Activated T-cell treated with anti-CD3 and anti-CD28 coated beads for 1 hour (primary cell): ENCODE measurements around the gene TIMM23.
"Not testable (repeated sequence)": the region's sequence is repeated elsewhere in the genome, so short reads cannot be mapped to it uniquely, and the experiment has no call there.

Source experiments
- DNase-seq: peaks from one replicate; pipeline ENCODE4 v3.0.0-alpha.2; 2020; ENCODE audit warnings: low read depth

The TIMM23 gene

DNA sequence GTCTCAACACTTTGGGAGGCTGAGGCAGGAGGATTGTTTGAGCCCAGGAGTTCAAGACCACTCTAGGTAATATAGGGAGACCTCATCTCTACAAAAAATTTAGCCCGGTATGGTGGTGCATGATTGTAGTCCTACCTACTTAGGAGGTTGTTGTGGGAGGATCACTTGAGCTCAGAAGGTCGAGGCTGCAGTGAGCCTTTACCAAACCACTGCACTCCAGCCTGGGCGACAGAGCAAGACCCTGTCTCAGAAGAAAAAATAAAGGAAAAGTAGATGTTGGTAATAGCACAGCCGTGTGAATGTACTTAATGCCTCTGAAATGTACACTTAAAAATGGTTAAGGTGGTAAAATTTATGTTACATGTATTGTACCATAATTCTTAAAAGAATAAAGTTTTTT, 25.3 kb downstream of the TIMM23 start:
- DNase-seq = no peak

DNA sequence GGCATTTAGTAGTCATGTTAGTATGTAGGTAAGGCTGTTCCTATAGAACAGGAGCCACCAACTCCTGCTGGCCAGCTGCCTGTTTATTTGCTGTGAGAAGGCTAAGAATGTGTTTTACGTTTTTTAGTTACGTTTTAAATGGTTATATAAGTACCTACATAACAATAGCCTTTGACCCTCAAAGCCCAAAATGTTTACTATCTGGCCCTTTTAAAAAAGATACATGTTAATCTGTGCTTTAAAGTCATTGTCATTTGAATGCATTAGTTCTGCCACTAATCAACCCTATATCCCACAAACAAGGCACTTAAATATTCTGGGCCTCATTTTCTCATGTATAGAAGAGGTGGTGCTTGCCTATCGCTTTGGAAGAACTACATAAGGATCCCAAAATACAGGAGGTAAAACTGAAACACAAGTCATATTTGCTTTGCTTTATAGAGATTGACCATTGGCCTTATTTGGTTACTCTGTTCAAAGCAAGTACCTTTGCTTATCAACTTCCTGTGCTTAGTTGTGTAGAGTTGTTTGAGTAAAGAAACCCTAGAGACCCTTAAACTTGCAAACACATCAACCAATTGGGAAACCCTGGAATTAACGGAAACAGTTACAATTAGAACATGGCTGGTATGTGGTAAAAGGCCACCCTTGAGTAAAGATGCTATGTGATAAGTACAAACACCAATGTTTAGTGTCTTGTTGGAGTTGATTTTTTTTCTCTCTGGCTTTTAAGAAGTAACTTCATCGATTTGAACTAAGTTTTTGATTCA, 25.9 kb downstream of the TIMM23 start:
- DNase-seq = no peak

DNA sequence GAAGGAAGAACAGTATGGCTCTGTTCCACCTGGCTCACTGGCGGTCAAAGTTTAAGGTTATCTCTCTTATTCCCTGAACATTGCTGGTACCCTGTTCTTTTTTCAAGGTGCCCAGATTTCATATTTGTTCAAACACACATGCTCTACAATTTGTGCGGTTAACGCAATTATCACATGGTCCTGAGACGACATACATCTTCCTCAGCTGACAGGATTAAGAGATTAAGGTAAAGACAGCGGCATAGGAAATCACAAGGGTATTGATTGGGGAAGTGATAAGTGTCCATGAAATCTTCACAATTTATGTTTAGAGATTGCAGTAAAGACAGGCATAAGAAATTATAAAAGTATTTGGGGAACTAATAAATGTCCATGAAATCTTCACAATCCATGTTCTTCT, 27.7 kb downstream of the TIMM23 start:
- not testable (repeated sequence) for DNase-seq

DNA sequence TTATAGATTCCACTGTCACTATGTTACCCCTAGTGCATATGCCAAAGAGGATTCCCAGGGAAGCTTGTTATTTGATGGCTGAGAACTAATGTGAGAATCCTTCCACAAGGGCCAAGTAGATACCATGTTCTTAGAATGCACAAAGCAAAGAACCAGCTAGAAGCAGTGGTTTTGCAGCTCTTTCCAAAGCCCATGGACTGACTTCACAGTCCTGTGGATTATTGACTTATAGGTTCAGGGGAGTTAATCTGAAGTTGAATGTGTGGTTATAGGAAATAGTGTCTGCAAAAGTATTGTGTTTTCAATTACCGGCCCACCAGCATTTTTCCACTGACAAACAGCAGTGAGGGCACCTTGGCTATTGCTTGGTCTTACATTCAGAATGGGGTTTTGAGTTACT, 28.2 kb downstream of the TIMM23 start:
- DNase-seq = no peak

DNA sequence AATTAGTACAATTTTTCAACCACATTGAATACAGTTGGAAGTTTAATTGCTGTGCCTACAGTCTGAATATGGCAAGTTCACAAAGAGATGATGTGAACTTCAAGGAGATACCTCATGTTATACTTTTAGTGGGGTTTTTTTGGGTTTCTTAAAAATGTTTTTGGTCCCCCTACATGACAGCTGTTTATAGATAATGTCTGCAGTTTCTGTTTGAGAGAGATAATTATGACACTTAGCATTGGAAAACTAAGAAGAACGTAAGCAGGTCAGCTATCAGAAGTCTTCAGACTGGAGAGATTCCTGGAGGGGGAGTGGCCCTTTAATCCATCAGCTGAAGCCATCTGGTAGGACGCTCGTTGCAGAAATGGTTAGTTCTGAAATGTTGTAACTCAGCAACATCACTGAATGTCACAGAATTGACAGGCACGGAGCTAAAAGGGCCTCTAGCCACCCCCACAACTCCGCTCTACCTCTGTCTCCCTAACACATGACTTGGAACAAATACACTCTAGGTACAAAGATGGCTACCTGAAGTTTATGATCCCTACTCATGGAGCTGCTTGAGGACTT, 29.0 kb downstream of the TIMM23 start:
- no peak for DNase-seq

DNA sequence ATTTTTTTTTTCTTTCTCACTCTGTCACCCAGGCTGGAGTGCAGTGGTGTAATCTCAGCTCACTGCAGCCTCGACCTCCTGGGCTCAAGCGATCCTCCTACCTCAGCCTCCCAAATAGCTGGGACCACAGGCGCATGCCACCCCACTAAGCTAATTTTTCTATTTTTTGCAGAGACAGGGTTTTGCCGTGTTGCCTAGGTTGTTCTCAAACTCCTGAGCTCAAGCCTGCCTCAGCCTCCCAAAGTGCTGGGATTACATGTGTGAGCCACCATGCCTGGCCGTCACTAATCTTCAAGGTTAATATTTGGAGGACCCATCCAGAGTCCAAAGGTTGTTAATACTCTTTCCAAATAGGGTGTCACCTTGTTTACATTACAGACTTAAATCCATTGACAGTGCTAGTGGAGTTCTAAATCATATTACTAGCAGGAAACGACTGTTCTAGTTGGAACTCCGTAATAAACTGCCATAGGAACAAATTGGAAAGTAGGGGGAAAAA, 29.9 kb downstream of the TIMM23 start:
- not testable (repeated sequence) for DNase-seq

DNA sequence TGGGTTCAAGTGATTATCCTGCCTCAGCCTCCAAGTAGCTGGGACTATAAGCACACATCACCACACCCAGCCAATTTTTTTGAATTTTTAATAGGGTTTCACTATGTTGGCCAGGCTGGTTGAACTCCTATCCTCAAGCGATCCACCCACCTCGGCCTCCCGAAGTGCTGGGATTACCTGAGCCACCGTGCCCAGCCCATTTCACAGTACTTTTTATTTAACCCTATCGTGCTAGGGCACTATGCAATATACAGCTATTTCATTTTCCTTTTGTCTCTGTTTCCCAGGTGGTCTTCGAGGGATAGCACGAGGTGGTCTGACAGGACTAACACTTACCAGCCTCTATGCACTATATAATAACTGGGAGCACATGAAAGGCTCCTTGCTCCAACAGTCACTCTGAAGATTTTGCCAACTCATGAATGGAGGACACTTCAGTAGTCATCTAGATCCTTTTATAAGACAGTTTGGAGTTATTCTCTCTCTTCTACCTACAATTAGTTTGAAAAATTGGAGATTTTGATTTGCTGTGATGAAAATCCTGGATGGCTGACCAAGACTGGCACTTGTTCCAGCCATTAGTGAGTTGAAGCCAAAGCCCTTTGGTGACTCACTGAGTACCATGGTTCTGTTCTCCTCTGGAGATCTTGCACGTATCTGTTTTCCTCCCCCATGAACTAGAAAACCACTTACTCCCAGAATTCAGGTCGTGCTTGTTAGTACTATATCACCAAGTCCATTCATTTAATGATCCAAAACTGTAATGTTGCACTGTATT, 30.8 kb downstream of the TIMM23 start:
- no peak for DNase-seq

DNA sequence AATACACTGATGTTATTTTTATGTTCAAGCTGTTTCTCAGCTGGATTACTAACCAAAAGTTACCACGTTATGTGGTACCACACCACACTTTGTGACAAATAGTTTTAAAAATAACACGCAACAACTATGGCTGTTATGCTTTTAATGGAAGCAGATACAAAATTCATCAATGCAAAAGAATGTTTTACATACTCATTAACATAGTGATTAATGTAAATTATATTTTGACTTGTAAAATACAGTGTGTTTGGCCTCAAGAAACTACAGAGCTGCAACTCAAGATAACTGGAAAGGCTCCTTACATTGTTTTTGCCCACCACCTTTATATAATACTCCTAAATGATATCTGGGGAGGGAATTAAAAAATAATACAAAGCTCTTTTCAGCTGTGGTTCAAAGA, 32.7 kb downstream of the TIMM23 start:
- no peak for DNase-seq

DNA sequence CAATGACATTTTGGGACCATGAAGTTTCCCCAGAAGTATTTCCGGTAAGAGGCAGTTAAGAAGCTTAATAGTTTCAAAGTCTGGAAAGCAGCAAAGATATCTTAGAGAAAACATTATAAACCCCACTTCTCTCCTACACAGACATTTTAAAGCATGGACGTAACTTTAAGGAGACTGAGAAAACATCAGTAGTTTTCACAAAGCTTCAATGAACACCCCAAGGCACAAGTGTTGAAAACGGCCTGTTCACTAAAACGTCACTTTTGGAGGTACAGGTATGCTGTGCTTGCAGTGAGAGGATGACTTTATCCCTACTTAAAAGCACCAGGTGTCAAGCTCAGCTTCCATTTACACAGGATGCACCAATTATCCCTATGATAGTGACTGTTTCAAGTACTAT, 33.1 kb downstream of the TIMM23 start:
- no peak for DNase-seq

DNA sequence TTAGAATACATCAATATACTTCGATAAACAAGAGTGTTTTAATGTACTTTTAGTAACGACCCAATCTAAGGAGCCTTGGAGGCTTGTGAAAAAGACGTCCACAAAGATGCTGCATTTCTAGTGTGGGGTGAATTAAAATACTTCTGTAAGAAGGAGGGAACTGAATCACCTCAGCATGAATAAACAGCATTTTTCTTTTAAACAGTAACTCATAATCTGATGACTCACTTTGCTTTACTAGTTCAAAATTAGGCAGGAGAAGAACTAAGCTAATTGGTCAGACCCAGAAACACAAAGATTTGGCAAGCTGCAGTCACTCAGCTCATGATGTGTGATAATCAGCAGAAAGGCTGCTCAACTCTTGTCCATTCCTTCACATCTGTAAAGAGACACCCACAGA, 33.9 kb downstream of the TIMM23 start:
- no peak for DNase-seq

DNA sequence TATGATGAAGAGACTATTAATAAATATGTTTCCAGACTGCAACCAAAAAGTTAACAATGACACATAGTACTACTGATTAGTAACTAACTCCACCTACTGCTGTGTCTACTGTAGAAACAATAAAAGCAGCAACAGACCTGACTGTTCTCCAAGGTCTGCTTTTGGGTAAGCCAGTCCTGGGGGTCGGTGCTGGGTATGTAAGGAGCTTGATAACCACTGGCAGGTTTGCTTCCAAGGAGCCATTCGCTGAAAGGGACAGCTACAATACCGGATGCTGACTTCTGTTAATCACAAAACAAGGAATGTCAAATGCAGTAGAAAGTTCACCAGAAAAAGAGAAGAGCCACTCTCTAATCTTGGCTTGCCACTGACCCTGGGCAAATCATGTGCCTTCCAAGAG, 40.5 kb downstream of the TIMM23 start:
- DNase-seq = no peak

DNA sequence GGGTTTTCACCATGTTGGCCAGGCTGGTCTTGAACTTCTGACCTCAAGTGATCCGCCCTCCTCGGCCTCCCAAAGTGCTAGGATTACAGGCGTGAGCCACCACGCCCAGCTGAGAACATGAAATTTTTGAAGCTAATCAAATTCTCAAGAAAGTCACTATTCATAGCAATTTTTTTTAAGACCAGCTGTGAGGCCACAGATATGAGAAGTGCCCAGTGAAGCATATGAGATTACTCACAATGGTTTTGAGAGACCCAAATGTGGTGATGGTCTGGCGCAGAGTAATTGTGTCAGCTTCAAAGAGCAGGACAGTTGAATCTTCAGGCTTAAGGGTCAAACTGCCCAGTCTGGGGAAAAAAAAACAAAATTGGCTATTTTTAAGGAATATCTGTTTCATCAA, 41.9 kb downstream of the TIMM23 start:
- no peak for DNase-seq

DNA sequence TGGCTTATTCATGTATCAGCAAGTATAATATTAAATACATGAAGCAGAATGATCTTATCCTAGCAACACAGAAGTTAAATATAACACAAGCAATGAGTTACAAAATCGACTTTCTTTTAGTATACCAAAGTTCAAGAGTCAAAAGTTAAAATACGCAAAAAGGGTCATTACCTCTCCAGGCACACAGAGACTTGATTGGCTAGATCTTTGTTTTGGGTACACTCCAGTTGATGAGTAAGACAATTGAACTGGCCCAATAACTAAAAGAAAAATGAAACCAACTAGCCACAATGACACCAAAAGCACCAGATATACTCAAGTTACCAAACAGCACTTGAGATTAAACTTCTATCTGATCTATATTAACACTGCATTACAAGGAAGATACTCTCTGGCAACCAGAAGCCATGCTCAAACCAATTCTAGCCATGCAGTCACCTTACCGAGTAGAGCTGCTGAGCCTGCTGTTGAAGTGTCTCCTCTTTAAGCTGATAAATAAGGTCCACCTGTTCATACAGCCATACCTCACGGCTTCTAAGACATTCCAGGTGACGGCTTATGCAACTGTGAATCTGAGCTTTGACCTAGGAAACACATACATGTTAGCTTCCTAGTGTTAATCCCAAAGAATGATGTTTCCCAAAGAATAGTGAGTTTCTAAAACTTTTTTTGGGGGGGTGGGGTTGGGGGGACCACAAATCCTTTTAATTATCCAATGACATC, 42.6 kb downstream of the TIMM23 start:
- DNase-seq = no peak

DNA sequence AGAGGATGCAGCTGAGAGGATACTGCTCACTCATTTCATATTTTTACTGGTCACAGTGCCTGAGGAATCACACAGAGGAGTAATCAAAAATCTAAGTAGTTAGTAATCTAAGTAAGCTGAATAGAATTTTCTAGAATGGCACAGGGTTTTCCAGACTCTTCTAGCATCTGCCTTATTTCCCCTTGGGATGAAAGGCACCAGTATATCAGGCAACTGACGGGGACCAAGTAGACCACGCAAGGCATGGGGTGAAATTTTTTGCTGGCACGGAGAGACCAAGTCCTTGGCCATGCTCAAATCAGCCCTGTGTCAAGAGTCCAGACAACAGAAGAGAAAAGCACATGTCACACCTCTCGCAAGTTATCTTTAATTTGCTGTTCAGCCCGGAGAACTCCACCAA, 43.9 kb downstream of the TIMM23 start:
- DNase-seq = no peak

DNA sequence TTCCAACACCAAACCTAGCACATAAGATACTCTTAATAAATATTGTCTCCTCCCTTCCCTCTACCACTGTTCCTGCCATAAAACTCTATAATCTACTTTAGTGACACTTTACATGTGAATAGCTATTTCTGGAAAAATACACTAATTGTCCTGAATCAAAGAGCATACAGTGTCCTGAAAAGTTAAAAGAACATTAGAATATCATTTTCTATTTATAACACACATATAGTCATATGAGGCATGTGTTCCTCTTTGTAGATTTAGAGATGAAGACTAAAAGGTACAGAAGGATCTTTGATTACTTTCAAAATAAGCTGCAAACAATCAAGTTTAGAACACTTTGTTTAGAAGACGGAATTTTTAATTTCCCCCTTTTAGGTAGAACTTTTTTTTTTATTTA, 44.5 kb downstream of the TIMM23 start:
- DNase-seq = no peak

DNA sequence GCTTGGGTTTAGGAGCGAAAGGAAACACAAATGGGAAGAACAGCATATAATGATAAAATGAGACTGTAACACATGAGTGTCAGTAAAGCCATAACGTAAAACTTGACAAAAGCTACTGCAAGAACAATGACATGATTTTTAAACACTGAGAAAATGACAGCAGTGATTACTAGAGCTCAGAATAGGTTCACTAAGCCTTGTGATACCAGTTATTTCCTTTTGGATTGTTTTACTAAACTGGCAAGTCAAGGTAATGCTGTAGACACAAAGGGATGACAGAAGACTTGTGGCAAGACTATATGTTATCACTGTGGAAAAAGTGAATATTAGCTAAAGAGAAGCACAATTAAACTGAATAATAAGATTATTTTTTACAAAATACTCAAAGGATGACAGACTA, 45.4 kb downstream of the TIMM23 start:
- no peak for DNase-seq

DNA sequence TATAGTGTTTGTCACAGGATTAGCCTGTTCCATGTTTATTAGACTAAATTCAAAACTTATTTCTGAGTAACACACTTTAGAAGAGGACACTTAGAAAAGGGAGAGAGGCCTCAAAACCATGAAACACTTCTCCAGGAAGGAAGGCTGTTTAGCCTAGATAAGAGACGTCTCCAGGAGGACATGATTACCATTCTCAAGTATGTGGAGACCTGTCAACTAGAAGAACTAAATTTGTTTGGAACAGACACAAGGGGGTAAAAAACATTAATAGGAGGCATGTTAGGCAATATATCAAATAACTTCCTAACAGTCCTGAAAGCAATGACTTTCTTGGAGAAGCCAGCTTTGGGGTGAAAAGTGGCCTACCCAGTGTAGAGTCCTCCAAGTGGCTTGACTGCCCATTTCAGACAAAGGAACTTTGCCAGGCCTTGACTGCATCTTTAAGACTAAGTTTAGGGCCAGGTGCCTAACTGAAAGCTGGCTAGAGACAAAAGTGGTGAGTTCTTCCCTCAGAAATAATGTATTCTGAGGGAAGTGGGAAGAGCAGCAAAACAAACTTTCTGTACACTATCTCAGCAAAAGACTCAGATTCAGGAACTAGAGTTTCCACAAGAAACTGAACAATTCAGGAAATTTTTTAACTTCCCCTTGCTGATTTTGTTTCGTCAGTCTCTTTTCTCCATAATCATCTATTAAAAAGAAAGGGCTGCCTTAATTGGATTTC, 46.3 kb downstream of the TIMM23 start:
- DNase-seq = no peak

DNA sequence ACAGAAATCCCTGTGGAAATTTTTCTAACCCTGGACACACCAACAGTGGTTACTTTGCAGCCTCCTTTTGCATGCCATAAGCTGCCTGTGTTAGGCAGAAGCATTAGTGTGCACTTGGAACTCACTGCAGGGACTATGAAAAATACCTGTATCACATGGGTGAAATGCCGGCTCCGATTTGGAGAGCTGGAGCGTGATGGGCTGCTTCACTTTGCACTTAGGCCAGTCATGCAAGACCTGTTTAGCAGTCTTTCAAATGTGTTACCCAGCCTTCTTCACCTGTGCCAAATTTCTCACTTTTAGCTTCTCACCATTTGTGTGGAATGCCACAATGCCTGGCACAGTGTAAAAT, 46.9 kb downstream of the TIMM23 start:
- no peak for DNase-seq

DNA sequence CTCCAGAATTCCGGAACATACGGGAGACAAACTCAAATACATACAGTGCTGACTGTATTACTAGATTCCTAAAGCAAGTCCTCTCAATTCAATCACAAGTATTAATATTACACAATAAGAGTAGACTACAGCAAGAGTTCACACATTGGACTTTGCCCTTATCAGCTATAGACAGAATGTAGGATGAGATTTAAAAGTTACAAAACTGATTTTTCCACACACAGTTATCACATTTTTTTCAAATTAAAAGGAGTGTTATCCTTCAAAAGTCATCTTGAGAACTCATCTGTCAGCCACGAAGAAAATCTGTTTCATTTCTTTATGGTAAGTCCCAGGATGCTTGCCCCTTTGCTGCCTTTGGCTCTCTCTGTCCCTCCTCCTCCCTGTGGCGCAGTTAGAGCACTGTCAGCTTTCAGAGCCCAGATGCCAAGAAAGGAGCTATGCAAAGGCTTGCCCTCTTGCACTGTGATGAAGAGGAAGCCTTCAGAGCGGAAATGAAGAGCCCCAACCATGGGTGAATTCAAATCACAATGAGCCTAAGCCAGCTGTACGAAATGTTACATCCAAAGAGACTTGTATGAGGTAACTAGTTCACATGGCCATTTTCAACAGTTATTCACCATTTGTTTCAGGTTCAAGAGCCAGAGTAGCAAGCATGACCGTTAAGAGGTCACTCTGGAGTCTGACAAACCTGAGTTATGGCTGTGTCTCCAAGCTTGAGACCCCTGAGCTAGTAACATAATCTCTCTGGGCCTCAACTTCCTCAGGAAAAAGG, 47.5 kb downstream of the TIMM23 start:
- no peak for DNase-seq

DNA sequence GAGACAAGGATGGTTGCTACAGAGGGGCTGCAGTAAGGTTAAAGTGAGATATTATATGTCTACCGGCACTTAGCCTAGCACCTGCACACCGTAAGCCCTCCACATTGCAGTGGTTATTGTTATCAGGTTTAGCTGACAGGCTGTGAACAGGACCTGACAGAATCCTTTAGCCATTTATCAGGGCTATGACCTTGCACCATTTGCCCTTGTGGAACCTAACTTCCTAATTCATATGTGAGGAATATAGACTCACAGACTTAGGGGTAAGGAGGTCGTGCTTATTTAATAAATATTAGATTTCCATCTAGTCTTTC, 48.0 kb downstream of the TIMM23 start:
- no peak for DNase-seq

DNA sequence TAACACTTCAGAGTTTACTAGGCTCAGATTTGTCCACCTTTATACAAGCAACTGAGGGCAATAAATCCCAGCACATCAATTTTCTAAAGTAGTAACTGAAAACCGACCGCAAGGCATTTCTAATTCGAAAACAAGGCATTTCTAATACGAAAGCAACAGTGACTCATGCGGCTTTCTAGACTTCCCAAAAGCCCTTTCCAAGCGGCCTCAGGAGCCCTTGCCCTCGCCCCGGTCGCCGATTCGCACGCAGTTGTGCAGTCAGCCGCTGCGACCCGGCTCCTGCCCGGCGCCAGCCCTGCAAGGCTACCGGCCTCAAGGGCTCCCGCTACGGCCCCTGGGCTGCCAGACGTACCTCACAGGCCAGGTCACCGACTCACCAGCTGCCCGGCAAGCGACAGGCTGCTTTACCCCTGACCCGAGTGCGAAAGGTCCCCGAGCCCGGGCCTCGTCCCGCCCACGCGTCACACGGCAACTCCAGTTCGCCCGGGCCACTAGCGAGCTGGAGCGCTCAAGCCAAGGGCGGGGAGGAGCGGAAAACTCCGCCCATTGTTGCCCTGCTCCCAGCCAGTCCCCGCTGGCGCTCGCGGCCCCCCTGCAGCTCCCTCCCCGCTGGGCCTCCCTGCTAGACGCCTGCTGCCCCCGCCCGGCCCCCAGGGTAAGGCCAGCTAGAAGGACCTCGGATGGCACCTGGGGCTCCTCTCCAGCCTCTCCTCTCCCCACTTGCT, 50.9 kb downstream of the TIMM23 start:
- DNase-seq = peak; percentile 64
